IMR-90 (cell line): ENCODE results near the gene PLEKHG5.
A peak's percentile ranks its signal among the peaks of the same experiment; 100 is the strongest.

Experiments used
- BHLHE40 ChIP-seq: fragments of 150-350 bp; IDR thresholded peaks from 2 replicates; pipeline ENCODE4 v1.6.1; 2016; ENCODE audit warnings: mild to moderate bottlenecking, low read depth, low read length
- CTCF ChIP-seq: conservative IDR thresholded peaks from 2 replicates; pipeline ENCODE4 v1.5.1; 2012; ENCODE audit warnings: mild to moderate bottlenecking, low read depth, low read length, improper control_type of control experiment
- MAFK ChIP-seq: IDR thresholded peaks from 2 replicates; pipeline ENCODE4 v1.6.1; 2012; ENCODE audit warnings: low read depth, low read length, improper control_type of control experiment
- MAZ ChIP-seq: IDR thresholded peaks from 2 replicates; pipeline ENCODE4 v1.6.1; 2012; ENCODE audit warnings: low read depth, mild to moderate bottlenecking, low read length, improper control_type of control experiment, moderate library complexity, borderline replicate concordance
- MXI1 ChIP-seq: IDR thresholded peaks from 2 replicates; pipeline ENCODE4 v1.6.1; 2012; ENCODE audit warnings: low read depth, mild to moderate bottlenecking, low read length, moderate library complexity, borderline replicate concordance
- NFE2L2 ChIP-seq: fragments of 150-350 bp; IDR thresholded peaks from 2 replicates; pipeline ENCODE4 v1.6.1; 2016; ENCODE audit warnings: low read depth, mild to moderate bottlenecking, low read length
- POLR2A ChIP-seq: IDR thresholded peaks from 2 replicates; pipeline ENCODE4 v1.6.1; 2012; ENCODE audit warnings: mild to moderate bottlenecking, low read depth, low read length
- RAD21 ChIP-seq: IDR thresholded peaks from 2 replicates; pipeline ENCODE4 v1.6.1; 2012; ENCODE audit warnings: low read length, improper control_type of control experiment
- RCOR1 ChIP-seq: IDR thresholded peaks from 2 replicates; pipeline ENCODE4 v1.6.1; 2012; ENCODE audit warnings: mild to moderate bottlenecking, low read length, improper control_type of control experiment; ENCODE audit not compliant: insufficient replicate concordance
- RFX5 ChIP-seq: IDR thresholded peaks from 2 replicates; pipeline ENCODE4 v1.8.0; 2012; ENCODE audit warnings: low read depth, mild to moderate bottlenecking, low read length, moderate library complexity
- SMC3 ChIP-seq: fragments of 150-350 bp; IDR thresholded peaks from 2 replicates; pipeline ENCODE4 v1.6.1; 2016; ENCODE audit warnings: low read depth, mild to moderate bottlenecking, antibody characterized with exemption, low read length, moderate library complexity
- TF ChIP-seq, protein P1 (sequence below): fragments of 150-350 bp; IDR thresholded peaks from 2 replicates; pipeline ENCODE4 v1.6.1; 2017; ENCODE audit warnings: mild to moderate bottlenecking, antibody characterized with exemption, low read length, low read depth

- no peak for TF ChIP-seq NFE2L2
- no peak for TF ChIP-seq RFX5
- TF ChIP-seq CTCF = 0 out of 2 replicates have a peak, but pooled peaks have one; percentile 8
- TF ChIP-seq POLR2A = no peak
- no peak for TF ChIP-seq BHLHE40
- TF ChIP-seq RAD21 = no peak
- no peak for TF ChIP-seq MAFK
- no peak for TF ChIP-seq MXI1
- no peak for TF ChIP-seq SMC3
- TF ChIP-seq RCOR1 = no peak
- TF ChIP-seq, protein P1, sequence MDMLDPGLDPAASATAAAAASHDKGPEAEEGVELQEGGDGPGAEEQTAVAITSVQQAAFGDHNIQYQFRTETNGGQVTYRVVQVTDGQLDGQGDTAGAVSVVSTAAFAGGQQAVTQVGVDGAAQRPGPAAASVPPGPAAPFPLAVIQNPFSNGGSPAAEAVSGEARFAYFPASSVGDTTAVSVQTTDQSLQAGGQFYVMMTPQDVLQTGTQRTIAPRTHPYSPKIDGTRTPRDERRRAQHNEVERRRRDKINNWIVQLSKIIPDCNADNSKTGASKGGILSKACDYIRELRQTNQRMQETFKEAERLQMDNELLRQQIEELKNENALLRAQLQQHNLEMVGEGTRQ = no peak
- no peak for TF ChIP-seq MAZ
Measured at GRCh38 chr1:6485168-6486101, 6.0 kb downstream of the PLEKHG5 start.
